HG02678 (cell line): ENCODE data around the gene APMAP.

Experiments used
- ATAC-seq: cut with Tn5 transposase; IDR thresholded peaks from one replicate; pipeline ENCODE4 v1.9.1; 2021; ENCODE audit warnings: mild to moderate bottlenecking, moderate library complexity; ENCODE audit not compliant: unreplicated experiment

Gene APMAP

DNA sequence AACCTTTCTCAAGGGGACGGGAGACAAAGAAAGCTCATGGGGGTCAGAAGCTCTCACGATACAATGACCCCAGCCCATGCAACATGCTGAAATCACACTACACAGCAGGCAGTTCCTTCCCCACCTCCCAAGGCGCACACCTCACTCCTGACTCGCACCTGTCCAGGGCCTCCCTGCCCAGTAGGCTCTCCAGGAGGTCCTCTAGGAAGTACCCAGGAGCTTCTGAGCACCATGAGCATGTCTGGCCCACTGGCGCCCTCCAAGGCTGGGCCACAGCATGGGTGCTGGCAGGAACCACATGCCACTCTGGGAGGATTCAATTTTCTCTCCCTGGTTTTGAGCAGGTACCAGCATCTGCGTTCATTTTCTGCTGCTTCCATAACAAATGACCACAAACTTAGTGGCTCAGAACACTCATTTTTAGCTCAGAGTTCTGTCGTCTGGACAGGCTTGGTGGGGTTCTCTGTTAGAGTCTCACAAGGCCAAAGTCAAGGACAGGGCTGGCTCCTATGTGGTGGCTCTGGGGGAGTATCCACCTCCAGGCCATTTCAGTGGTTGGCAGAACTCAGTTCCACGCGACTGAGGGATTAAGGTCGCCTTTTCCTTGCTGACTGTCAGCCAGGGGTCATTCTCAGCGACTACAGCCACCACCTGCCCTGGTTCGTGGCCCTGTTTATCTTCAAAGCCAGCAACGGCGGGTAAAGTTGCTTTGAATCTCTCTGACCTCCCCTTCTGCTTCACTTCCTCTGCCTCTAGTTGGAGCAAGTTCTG, 32.7 kb upstream of the APMAP start:
- no peak for ATAC-seq

DNA sequence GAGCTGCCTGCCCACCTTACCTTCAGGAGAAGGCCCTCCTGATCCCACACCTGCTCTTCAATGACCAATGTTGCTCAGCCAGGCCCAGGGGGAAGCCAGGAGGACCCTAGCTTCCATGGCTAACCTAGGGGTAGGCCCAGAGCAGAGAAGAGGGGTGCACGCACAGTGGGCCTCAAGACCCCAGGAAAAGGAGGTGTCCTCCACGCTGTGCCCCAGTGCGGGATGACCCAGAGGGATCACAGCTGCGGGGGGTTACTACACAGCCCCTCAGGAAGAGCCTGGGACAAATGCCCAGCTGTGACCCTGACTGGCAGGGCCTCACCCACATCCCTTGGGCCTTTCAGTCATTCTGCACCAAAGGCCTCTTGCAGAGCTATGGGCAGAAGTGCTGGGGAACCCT, 31.6 kb upstream of the APMAP start:
- no peak for ATAC-seq

DNA sequence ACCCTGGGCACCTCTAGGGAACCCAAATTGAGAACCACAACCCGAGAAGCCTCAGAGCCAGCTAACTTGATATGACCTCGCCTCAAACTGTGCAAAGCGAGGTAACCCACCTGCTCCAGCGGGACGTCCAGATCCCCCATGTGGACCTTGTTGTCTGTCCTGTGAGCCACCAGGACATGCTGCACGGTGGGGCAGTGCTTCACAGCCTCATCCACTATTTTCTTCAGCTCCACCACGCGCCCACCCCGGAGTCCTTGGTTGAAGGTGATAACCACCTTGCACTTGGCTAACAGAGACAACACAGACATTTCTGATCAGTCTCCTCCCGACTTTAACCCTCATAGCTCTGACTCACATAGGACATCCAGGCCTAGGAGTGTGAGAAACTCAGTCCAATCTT, 30.8 kb upstream of the APMAP start:
- no peak for ATAC-seq

DNA sequence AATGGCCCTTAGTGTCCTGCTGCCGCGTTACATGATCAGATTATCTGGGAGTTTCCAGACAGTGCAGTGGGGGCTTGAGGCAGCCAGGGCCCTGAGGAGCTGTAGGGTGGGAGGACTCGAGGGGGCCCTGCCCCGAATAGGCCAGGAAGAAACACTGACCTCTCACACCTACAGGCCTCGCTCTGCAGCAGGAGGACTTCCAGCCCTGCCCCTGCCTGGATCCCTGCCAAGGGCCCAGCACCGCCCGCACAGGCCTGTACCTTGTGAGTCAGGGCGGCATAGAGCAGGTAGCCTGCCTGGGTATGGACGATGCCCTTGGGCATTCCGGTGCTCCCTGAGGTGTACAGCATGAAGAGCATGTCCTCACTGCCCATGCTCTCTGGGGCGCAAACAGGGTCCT, 30.1 kb upstream of the APMAP start:
- no peak for ATAC-seq

DNA sequence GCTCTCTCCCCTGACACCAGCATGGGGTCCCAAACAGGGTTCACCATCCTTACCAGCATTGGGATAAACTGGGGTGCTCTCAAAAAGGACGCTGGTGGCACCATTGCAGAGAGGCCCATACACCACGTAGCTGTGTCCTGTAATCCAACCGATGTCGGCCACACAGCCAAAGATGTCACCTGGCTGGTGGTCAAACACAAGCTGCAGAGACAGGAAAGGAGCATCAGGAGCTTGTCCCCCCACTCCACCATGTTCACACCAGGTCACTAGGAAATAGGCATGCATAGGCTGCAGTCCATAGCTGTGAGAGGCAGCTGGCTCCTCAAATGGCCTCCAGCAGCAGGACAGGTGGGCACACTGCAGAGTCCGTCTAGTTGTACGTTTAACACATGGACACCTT, 28.8 kb upstream of the APMAP start:
- ATAC-seq = no peak

DNA sequence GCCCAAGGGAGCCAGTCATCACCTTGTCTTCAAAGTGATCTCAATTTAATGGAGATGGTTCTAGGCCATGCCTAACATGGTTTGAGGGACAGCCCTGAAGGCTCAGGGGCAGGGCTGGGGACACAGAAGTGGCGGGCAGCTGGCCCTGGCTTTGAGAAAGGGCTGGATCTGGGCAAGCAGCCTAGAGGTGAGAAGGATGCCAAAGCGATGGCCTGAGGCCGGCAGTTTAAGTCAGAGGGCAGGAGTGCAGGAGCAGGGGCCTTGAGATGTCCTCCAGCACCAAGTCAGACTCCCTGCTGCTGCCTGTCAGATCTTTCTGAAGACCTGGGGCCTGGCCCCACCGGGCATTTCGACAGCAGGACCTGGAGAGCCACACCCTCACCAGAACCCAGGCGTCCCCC, 28.4 kb upstream of the APMAP start:
- ATAC-seq = no peak

DNA sequence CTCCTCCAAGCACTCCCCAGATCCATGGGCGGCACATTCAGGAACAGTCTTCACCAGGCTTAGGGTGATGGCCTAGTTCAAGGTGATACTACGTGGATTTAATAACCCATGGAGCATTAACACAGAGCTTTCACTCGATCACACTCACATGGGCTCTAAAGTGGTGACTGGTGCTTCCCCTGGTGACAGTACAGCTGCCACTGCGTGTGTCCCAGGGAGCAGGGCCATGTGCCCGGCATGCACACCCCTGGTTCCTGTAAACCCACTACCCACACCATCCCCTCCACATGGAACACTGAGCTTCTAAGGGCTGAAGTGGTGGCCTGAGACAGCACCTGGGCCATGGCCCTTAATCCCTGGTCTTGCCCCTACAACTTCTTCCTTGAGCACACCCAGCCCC, 27.8 kb upstream of the APMAP start:
- no peak for ATAC-seq

DNA sequence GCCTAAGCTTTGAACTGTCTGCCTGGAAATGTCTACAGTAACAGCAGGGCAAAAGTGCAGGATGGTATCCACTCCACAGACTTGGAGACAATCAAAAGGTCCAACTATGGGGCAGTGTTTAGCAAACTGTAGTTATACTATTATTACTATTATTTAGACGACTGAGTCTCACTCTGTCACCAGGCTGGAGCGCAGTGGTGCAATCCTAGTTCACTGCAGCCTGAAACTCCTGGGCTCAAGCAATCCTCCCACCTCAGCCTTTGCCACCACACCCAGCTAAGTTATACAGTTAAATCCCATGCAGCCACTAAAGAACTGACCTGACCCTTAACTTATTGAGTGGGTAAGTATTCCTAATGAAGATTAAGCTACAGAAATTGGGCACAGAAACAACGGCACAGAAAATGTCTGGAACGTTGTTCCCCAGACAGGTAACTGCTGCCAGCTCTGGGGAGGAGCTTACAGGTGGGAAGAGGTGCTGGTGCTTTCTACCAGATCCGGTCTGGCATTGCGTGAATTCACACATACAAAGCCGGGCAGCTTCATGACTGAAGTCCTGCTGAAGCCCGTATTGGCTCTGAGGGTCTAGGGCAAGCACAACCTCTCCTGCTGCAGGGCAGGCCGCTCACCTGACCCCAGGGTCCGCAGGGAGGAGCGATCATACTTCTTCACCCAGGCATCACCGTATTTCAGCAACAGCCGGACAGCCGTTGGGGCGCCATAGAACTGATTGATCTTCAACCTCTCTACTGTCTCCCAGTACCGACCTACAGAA, 27.0 kb upstream of the APMAP start:
- no peak for ATAC-seq

DNA sequence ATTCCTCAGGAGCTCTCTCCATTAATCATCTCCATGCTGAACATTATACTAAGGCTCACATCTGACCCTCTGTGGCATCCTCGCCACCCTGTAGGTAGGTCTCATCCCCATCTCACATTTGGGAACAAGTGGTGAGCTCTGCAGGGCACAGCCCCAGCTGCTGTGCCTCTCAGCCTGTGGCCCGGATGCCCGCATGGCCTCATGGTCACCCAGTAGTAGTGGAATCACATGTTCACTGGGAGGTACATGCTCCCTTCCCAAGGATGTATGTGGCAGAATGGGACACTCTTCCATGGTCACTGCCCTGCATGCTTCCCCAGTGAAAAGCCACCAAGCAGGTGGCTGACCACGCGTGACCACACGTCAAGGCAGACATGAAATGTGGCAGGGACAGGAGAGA, 26.3 kb upstream of the APMAP start:
- no peak for ATAC-seq

DNA sequence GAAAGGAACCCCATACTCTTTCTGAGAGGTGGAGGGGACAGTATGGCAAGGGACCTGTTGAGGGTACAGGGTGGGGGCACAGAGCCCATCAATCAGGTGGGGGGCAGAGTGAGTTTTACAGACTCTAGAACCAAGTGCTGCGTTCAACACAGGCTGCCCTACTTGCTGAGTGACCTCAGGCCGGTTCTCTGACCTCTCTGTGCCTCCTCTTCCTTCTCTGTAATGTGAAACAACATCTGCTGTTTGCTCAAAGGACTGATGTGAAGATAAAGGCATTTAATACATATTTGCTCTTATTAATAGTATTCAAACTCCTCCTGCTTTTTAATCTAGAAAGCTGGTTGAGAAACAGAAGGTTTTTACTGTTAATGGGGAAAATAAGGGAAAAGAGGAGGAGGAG, 25.9 kb upstream of the APMAP start:
- no peak for ATAC-seq

DNA sequence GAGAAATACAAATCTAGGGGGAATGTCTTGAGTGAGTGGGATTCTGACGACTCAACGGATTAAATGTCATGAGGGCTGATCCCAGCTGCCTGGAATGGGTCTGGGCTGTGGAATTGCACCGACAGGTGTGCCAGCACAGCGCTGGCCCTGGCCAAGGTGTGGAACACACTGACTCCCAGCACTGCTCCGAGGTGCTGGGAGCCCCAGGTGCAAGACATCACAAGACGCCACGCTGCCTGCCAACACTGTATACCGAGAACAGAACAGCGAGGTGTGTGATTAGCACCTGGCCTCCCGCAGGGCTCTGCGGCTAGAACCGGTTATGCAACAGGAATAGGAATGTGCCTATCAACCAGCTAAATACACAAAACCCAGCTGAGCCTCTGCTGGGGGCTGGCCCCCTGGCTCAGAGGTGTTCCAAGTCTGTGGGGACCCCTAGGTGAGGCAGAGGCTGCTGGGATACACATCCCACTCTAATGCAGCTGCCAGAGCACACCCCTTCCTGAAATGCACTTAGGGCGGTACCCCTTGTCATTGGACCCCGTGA, 24.8 kb upstream of the APMAP start:
- no peak for ATAC-seq

DNA sequence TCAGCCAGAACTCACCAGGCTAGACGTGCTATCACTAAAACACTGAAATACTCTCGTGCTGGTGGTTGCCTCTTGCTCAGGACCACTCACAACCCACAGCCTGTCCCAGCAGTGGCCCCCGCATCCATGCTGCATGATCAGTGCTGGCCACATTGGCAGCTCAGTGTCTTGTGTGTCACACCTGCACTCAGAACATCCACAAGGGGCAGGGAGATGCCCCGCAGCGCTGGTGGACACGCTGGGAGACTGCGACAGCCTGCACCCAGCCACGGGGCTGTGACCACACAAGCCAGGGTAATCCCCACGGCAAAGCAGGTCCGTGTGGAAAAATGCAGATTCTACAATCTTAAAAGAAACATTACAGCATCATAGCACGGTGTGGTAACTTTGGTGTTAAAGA, 23.9 kb upstream of the APMAP start:
- ATAC-seq = no peak

DNA sequence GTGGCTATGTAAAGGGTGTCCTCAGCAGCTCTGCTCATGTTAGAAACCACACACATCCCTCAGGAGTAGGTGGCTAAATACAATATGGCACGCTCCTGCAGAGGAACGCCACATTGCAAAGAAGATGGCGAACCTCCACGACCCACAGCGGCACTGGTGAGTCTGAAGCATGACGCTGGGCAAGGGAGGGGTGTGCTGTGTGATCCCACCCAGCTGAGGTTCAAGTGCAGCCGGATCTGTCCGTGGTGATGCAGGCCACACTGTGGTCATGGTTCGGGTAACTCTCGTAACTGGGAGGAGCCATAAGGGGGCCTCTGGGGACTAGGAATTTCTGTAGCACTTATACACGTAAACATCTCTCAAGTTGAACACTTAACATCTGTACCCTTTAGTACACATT, 23.4 kb upstream of the APMAP start:
- no peak for ATAC-seq

DNA sequence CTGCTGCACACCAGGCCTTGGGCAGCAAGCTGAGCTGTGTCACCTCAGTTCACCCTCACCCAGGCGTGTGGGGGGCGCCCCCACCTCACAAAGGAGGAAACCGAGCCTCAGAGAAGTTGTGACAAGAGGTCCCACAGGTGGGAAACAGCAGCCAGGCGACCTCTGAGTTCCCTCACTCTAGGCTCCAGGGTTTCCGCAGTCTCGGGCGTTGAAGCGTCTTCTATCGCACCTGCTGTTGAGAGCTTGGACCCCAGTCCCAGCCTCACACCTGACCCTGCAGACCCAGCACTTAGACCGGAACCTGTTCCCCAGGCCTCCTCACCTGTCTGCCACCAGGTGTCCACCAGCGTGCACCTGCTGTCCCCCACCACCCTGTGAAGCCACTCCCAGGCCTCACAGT, 22.3 kb upstream of the APMAP start:
- no peak for ATAC-seq

DNA sequence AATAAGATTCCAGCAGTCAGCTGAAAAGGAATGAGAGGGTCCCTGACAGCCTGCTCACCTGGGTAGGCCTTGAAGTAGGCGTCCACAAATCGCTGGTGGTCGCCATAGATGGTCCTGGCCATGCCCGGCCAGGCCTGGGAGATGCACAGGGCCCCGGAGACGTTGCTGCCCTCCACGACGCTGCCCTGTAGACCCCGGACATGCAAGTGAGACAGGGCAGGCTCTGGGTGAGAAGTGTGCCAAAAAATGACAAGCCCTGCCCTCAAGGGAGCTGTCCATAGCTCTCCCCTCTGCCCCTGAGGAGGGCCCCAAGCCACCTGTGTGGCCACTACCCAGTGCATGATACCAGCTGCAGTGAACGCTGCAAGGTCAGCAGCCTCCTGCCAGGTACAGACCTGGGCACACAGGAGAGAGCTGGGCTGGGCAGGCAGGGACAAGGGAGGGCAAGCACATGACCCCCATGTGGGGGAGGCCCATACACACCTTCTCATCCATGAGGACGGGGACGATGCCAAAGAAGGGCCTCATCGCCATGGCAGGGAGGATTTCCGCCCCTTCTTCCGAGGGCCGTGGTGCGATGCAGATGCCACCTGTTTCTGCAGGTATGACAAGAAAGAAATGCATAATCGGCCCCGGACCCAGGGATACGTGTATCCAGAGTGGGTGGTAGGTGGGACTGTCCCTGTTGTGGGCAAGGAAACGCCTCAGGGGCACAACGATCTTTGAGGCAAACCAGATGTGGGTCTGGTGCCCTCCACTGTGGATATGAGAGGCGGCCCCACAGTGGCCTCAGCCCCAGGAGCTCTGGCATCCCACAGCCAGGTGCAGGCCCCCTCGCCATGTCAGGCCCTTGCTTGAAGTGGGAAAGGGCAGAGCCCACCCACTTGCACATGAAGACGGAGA, 21.2 kb upstream of the APMAP start:
- ATAC-seq = no peak

DNA sequence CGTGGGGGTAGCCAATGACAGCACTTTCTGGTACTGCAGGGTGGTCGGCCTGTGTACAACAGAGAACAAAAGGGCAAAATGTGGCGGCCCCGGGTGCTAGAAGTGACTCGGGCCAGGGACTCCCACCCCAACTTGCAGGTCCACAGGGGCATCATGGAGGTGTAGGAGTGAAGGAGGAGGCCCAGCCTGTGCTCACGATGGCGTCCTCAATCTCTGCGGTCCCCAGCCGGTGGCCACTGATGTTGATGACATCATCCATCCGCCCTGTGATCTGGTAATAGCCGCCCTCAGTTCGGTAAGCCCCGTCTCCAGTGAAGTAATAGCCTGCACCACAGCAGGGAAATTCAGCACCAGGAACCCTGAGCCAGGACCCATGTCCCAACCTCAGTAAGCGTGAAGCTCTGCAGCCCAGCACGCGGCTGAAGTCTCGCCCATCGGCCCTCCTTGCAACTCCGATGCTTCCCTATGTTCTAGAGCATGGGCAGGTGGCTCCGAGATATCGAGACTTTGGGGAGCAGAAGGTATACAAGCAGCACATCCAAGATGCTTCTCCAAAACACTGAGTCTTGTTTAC, 20.2 kb upstream of the APMAP start:
- ATAC-seq = no peak

DNA sequence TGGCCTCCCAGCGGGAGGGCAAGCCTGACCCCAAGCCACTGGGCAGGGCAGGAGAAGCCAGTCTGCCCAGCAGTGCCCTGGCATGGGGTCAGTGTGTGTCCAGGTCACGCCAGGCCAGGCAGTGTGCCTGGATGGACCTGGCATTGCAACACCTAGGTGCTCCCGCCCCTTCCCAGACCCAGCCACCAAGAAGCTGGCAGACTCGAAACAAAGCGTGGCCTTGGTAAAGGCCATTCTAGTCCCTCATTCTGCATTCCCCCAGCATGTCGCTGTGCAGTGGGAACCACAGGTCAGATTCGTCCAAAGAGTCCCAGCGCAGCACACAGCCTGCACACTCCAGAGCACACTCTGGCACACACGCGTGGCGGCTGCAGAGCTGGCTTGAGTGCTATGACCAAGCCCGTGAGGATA, 19.3 kb upstream of the APMAP start:
- ATAC-seq = no peak

DNA sequence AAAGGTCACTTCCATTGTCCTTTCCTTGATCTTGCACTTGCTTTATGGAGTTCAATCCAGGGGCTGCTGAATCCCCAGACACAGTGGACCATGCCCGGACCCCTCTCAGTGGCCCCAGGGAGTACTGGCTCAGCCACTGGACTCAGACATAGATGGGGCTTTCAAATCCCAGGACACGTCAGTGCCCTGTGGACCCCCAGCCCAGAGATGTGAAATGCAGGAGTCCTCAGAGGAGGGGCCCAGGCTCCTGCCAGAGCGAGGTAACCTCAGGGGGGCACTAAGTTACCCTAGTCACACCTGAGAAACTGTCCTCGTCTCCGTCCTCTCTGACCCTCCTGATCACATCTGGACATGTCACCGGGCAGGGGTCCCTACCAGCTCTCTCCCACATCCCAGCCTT, 18.7 kb upstream of the APMAP start:
- ATAC-seq = no peak

DNA sequence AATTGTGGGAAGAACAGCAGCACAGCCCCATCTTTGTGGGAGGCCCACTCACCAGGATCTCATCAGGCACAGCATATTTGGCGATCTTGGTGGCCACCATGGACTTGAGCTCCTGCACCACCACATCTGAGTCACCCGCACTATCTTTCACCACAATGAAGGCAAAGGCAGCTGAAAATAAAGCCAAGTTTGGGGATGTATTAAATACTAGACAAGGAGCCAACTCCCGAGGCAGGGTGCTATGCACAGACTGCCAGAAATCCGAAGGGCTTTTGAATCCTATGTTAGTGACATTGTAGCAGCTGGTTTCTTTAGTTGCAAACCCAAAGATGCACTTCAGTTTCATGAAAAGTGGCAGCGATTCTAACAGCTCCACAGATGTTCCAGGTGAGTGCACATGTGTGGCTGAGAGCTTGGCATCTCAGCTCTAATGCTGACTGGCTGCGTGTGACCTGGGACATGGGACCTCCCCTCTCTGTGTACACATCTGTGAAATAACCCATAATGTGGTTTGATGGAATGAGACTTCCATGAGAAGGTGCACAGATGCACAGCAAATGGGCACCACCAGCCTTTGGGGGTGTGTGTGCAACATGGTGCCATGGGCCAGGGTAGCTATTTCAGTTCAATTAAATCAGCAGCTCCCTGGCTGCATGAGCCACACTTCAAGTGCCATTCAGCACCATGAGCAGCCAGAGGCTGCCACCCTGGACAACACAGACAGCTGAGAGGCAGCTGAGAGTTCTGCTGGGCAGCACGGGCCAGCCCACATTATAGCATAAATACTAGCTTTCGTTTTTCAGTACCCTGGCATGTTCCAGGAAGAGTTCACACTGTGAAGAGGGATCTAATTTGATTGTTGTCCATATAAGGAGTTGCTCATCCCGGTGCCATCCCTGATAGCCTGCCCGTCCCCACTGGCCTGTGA, 16.9 kb upstream of the APMAP start:
- no peak for ATAC-seq
